ENCODE measurements around the gene TNFSF4.
"Not testable (repeated sequence)": the region's sequence is repeated elsewhere in the genome, so short reads cannot be mapped to it uniquely, and the experiment has no call there.

Gene TNFSF4

GRCh38 chr1:173239058-173239457 is 31.9 kb upstream of the TNFSF4 start:
- Histone ChIP-seq H3K9me3 (ENCODE audit: severe bottlenecking) (no peaks in the 10 kb centered on the region), H3K27ac (ENCODE audit: poor library complexity, severe bottlenecking) (no peak overlapping the region), H3K36me3 (ENCODE audit: low read depth) (no peaks in the 10 kb centered on the region), H3K4me1 (ENCODE audit: insufficient read depth, poor library complexity, severe bottlenecking) (no peaks in the 10 kb centered on the region), H3K27me3 (ENCODE audit: insufficient read depth, poor library complexity, severe bottlenecking) (no peaks in the 10 kb centered on the region), H3K4me3 (ENCODE audit: severe bottlenecking) (no peak overlapping the region)
- no peak for DNase-seq (ENCODE audit: low spot score)
- ATAC-seq (ENCODE audit: low read depth), result no peak
- TF ChIP-seq CTCF (IDR thresholded peaks at IDR 0.05; ENCODE audit: poor library complexity, severe bottlenecking), result no peak

DNA sequence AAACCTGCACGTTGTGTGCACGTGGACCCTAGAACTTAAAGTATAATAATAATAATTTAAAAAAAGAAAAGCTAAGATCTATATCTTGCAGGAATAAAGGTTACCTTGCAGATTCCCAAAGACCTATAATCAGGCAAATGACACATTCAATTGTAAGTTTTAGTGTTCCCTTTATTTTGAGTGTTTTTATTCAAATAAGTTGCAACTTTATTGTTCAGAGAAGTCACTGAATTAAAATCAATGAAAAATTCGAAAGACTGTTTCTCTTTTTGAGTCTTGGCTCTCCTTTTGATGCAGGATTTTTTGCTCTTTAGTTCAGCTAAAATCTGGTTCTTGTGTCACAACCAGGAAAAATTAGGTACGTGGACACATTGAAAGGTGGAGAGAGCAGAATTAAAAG is 27.8 kb upstream of the TNFSF4 start:
- H3K4me3 ChIP-seq (ENCODE audit: severe bottlenecking), result no peak overlapping the region
- no peaks in the 10 kb centered on the region for H3K27me3 ChIP-seq (ENCODE audit: insufficient read depth, poor library complexity, severe bottlenecking)
- H3K36me3 ChIP-seq (ENCODE audit: low read depth), result no peaks in the 10 kb centered on the region
- DNase-seq (ENCODE audit: low spot score) (no peak), ATAC-seq (ENCODE audit: low read depth) (no peak)
- H3K9me3 ChIP-seq (ENCODE audit: severe bottlenecking), result no peaks in the 10 kb centered on the region
- H3K4me1 ChIP-seq (ENCODE audit: insufficient read depth, poor library complexity, severe bottlenecking), result no peaks in the 10 kb centered on the region
- TF ChIP-seq CTCF (IDR thresholded peaks at IDR 0.05; ENCODE audit: poor library complexity, severe bottlenecking), result no peak
- H3K27ac ChIP-seq (ENCODE audit: poor library complexity, severe bottlenecking), result no peak overlapping the region

GRCh38 chr1:173234434-173234833 is 27.3 kb upstream of the TNFSF4 start:
- H3K9me3 ChIP-seq (ENCODE audit: severe bottlenecking); H3K4me1 ChIP-seq (ENCODE audit: insufficient read depth, poor library complexity, severe bottlenecking); H3K27me3 ChIP-seq (ENCODE audit: insufficient read depth, poor library complexity, severe bottlenecking); ATAC-seq (ENCODE audit: low read depth); H3K36me3 ChIP-seq (ENCODE audit: low read depth); H3K27ac ChIP-seq (ENCODE audit: poor library complexity, severe bottlenecking); H3K4me3 ChIP-seq (ENCODE audit: severe bottlenecking); DNase-seq (ENCODE audit: low spot score): not testable (repeated sequence)

DNA sequence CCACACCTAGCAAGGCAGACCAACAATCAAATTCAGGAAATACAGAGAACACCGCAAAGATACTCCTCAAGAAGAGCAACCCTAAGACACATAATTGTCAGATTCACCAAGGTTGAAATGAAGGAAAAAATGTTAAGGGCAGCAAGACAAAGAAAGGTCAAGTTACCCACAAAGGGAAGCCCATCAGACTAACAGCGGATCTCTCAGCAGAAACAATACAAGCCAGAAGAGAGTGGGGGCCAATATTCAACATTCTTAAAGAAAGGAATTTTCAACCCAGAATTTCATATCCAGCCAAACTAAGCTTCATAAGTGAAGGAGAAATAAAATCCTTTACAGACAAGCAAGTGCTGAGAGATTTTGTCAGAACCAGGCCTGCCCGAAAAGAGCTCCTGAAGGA is 21.9 kb upstream of the TNFSF4 start:
- not testable (repeated sequence) for H3K27ac ChIP-seq (ENCODE audit: poor library complexity, severe bottlenecking); H3K36me3 ChIP-seq (ENCODE audit: low read depth); H3K4me1 ChIP-seq (ENCODE audit: insufficient read depth, poor library complexity, severe bottlenecking); H3K9me3 ChIP-seq (ENCODE audit: severe bottlenecking); H3K27me3 ChIP-seq (ENCODE audit: insufficient read depth, poor library complexity, severe bottlenecking); ATAC-seq (ENCODE audit: low read depth); H3K4me3 ChIP-seq (ENCODE audit: severe bottlenecking); DNase-seq (ENCODE audit: low spot score)

DNA sequence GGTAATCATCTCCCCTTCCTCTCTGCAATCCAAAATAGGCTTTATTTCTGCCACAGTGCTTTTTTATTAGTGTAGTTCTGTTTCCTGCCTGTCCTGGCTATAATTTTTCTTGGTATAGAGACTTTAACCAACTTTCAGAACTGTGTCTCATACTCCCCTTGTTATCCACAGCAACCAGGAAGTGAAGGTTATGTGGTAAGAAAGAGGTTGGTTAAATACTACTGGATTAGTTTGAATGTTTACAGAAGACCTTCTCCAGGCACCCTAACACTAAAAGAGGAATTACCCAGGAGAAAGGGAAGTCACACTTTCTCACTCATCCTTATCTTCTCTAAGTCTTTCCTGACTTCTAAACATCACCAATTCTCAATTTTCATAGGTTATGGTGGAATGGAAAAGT is 17.8 kb upstream of the TNFSF4 start:
- H3K36me3 ChIP-seq (ENCODE audit: low read depth), result no peaks in the 10 kb centered on the region
- no peak overlapping the region for H3K4me3 ChIP-seq (ENCODE audit: severe bottlenecking)
- H3K27me3 ChIP-seq (ENCODE audit: insufficient read depth, poor library complexity, severe bottlenecking), result no peaks in the 10 kb centered on the region
- peaks cover 3% of the 10 kb centered on the region for H3K4me1 ChIP-seq (ENCODE audit: insufficient read depth, poor library complexity, severe bottlenecking)
- no peak overlapping the region for H3K27ac ChIP-seq (ENCODE audit: poor library complexity, severe bottlenecking)
- no peaks in the 10 kb centered on the region for H3K9me3 ChIP-seq (ENCODE audit: severe bottlenecking)
- DNase-seq (ENCODE audit: low spot score) (no peak), ATAC-seq (ENCODE audit: low read depth) (no peak)
- TF ChIP-seq CTCF (IDR thresholded peaks at IDR 0.05; ENCODE audit: poor library complexity, severe bottlenecking), result no peak

- no peak for TF ChIP-seq CTCF (IDR thresholded peaks at IDR 0.05; ENCODE audit: poor library complexity, severe bottlenecking)
- ATAC-seq (ENCODE audit: low read depth) (no peak), DNase-seq (ENCODE audit: low spot score) (no peak)
- H3K4me3 ChIP-seq (ENCODE audit: severe bottlenecking), result no peak overlapping the region
- H3K9me3 ChIP-seq (ENCODE audit: severe bottlenecking), result no peaks in the 10 kb centered on the region
- peaks cover 3% of the 10 kb centered on the region for H3K4me1 ChIP-seq (ENCODE audit: insufficient read depth, poor library complexity, severe bottlenecking)
- H3K27ac ChIP-seq (ENCODE audit: poor library complexity, severe bottlenecking), result no peak overlapping the region
- no peaks in the 10 kb centered on the region for H3K27me3 ChIP-seq (ENCODE audit: insufficient read depth, poor library complexity, severe bottlenecking)
- no peaks in the 10 kb centered on the region for H3K36me3 ChIP-seq (ENCODE audit: low read depth)
These were observed 17.3 kb upstream of the TNFSF4 start for GRCh38 chr1:173224280-173224892.
